Measurements from ENCODE around the gene WAS. TPM values are rescaled to one million over a fixed set of nuclear protein-coding genes. Genes with fewer than 3 reads are reported as not detected.
"Not testable (repeated sequence)": the region's sequence is repeated elsewhere in the genome, so short reads cannot be mapped to it uniquely, and the experiment has no call there.

The WAS gene
- 3.2 TPM for total RNA-seq

- DNase-seq (ENCODE audit: low spot score) (no peak), ATAC-seq (peak; percentile 24)
These were observed at the start of gene WAS for GRCh38 chrX:48683411-48683982. Gene WAS, plus strand, starts transcription at chrX:48683799. Its CDS starts 55 bp downstream, at chrX:48683854.

DNA sequence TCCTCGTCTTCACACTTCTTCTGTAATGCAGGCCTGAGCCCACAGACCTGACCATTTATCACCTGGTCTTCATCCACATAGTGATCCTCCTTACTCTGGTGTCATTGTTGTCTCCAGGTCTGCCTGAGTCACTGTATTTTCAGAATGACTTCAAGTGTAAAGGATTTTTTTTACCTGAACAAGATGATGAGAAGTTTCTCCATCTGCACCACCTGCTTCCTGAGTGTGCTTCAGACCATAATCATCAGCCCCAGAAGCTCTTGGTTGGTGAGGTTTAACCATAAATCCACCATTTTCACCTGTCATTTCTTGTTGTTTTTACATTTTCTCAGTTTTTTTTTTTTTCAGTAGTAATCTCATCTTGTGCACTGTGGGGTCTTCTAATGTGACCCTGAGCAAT lies 47.3 kb upstream of the WAS start:
- DNase-seq (ENCODE audit: low spot score) (no peak), ATAC-seq (no peak)

GRCh38 chrX:48636776-48637175 lies 46.8 kb upstream of the WAS start:
- no peak for ATAC-seq
- no peak for DNase-seq (ENCODE audit: low spot score)

DNA sequence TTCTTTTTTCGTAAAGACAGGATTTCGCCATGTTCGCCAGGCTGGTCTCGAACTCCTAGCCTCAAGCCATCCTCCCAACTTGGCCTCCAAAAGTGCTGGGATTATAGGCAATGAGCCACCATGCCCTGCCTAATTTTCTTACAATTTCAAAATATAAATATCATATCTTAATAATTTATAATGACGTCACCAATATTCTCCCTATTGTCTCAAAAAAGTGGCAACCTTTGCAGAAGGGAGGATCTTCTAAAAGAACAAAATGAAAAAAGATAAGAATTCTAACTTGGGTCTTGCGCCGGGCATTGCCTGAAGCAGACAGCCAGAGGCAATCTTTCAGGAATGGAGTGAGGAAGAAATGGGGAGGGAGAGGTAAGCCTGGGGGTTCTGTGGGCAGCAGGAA lies 37.9 kb upstream of the WAS start:
- DNase-seq (ENCODE audit: low spot score) (no peak), ATAC-seq (no peak)

DNA sequence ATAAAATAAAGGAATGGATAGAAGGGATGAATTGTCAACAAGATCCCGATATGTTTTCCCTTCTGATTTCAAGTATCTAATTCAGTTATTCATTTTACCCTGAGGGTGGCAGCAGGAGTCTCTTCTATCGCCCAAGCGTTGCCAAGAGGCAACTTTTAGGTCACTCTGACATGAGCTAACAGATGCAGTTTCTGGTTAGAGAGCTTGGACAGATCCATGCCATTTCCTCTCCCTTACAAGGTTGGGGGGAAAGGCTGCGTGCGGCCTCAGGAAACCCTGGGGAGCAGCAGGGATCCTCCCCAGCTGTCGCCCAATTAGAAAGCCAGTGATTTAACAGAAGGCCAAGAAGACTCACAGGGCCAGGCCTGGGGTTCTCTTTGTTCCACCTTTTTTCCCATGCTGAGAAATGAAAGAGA lies 35.3 kb upstream of the WAS start:
- DNase-seq (ENCODE audit: low spot score), result peak; percentile 46
- ATAC-seq, result peak; percentile 93

- no peak for DNase-seq (ENCODE audit: low spot score)
- ATAC-seq, result no peak
These were observed 34.5 kb upstream of the WAS start for GRCh38 chrX:48649102-48649501.

DNA sequence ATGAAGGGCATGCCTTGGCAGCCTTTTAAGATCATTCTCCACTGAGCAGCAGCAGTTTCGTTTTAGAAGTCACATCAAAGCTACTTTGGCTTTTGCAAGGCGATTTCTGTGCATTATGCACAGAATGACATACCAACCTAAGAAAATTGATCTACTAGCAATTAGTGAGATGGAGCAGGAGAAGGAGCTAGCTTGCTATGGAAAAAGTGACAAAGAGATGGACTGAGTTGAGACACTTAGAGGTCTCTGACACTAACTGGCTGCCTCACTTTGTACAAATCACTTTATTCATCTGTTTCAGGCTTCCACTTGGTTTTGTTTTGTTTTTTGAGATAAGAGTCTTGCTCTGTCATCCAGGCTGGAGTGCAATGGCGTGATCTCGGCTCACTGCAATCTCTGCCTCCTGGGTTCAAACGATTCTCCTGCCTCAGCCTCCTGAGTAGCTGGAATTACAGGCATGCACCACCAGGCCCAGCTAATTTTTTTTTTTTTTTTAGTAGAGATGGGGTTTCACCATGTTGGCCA lies 31.5 kb upstream of the WAS start:
- ATAC-seq; DNase-seq (ENCODE audit: low spot score): not testable (repeated sequence)

GRCh38 chrX:48654746-48655145 lies 28.9 kb upstream of the WAS start:
- DNase-seq (ENCODE audit: low spot score); ATAC-seq: not testable (repeated sequence)

DNA sequence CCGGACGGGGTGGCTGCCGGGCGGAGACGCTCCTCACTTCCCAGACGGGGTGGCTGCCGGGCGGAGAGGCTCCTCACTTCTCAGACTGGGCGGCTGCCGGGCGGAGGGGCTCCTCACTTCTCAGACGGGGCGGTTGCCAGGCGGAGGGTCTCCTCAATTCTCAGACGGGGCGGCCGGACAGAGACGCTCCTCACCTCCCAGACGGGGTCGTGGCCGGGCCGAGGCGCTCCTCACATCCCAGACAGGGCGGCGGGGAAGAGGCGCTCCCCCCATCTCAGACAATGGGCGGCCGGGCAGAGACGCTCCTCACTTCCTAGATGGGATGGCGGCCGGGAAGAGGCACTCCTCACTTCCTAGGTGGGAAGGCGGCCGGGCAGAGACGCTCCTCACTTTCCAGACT lies 23.9 kb upstream of the WAS start:
- DNase-seq (ENCODE audit: low spot score); ATAC-seq: not testable (repeated sequence)

GRCh38 chrX:48663241-48663640 lies 20.4 kb upstream of the WAS start:
- DNase-seq (ENCODE audit: low spot score) (no peak), ATAC-seq (no peak)

GRCh38 chrX:48664156-48664555 lies 19.4 kb upstream of the WAS start:
- no peak for ATAC-seq
- DNase-seq (ENCODE audit: low spot score), result no peak

- DNase-seq (ENCODE audit: low spot score) (no peak), ATAC-seq (no peak)
These were observed 17.6 kb upstream of the WAS start for GRCh38 chrX:48665991-48666390.

- ATAC-seq (no peak), DNase-seq (ENCODE audit: low spot score) (no peak)
These were observed 16.9 kb upstream of the WAS start for GRCh38 chrX:48666649-48667048.

DNA sequence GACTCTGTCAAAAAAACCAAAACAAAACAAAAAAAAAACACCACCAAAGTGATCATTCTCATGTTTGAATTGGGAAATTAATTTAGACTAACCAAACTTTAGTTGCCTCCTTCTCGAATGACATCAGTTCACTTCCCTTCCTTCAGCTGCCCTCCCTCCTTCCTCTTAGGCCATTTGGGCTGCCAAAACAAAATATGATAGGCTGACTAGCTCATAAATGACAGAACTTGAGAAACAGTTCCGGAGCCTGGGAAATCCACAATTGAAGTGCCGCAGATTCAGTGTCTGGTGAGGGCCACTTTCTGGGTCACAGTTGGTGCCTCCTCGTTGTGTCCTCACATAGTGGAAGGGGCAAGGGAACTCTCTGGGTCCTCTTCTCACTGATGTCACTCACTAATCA lies 16.1 kb upstream of the WAS start:
- ATAC-seq, result no peak
- DNase-seq (ENCODE audit: low spot score), result no peak

DNA sequence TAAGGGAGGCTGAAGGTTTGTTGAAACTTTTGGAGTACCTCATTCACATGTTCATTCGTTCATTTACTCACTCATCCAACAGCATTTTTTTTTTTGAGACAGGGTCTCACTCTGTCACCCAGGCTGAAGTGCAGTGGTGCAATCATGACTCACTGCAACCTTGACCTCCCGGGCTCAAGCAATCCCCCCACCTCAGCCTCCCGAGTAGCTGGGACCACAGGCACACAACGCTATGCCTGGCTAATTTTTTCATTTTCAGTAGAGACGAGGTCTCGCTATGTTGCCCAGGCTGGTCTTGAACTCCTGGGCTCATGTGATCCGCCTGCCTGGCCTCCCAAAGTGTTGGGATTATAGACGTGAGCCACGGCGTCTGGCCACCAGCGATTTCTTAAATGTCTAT lies 15.4 kb upstream of the WAS start:
- DNase-seq (ENCODE audit: low spot score), result not testable (repeated sequence)

DNA sequence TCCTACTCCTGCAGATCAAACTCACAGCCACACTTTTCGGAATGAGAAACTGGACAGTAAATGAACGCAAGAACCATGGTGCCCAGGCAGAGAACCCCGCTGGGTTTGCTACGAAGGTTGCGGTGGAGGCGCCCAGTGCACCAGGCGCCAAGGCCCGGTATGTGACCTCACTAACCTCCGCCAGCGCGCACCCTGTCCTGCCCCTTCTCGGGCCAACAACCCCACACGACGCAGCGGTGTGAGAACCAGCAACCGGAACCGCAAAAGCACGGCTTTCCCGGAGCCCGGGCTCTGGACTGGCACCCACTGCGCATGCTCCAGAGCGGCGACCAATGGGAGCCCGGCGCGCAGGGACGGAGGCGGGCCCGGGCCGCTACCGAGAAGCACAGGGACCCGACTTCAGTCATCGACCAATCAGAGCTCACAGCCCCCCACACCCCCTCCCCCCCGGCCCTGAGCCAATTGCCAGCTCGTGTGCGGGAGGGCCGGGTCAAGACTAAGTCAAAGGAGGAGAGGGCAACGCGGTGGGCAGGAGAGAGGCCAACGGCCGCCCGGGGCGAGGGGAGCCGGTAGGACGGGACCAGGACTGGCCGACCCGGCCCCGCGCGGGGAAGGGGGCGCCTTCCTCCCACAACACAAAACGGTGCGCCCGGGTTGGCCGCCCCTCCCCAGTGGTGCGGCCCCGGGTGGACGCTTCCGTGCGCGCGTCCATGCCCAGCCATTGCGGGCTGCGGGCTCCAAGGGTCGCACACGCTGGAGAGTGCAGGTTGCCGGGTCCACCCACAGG lies 7.3 kb upstream of the WAS start:
- ATAC-seq (peak; percentile 85), DNase-seq (ENCODE audit: low spot score) (peak; percentile 93)

More for the DNA sequence above, 15.4 kb upstream of the WAS start:
- ATAC-seq, result not testable (repeated sequence)

DNA sequence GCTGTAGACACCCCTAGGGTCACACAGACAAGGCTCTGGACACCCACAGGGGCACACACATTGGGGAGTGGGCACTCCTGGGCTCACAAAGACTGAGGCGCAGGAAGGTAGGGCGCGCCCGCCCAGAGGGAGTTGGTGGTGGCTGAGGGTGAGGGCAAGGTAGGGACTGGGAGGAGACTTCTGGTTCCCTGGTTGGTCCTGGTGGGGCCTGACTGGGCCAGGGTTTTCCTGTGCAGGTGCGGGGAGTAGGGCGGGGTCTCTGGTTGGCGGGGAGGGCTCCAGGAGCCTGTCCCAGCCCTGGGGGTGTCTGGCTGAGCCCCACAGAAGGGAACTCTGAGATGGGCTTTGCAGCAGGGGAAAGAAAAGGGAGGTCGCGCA lies 6.7 kb upstream of the WAS start:
- DNase-seq (ENCODE audit: low spot score) (no peak), ATAC-seq (peak; percentile 15)

GRCh38 chrX:48677516-48677915 lies 6.1 kb upstream of the WAS start:
- ATAC-seq (peak; percentile 78), DNase-seq (ENCODE audit: low spot score) (peak; percentile 85)

- not testable (repeated sequence) for DNase-seq (ENCODE audit: low spot score); ATAC-seq
These were observed 3.1 kb upstream of the WAS start for GRCh38 chrX:48680467-48680866.

DNA sequence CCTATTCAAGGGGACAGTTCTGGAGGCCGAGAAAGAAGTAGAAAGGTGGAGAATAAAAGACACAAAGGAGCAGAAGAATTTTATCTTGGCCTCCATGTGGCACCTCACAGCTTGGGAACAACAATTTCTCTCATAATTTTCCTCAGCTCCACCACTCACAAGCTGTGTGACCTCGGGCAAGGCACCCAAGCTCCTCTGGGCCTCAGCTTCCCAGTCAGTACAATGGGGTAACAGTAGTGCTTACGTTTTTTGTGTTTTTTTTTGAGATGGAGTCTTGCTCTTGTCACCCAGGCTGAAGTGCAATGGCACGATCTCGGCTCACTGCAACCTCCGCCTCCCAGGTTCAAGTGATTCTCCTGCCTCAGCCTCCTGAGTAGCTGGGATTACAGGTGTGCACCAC lies 2.7 kb upstream of the WAS start:
- DNase-seq (ENCODE audit: low spot score), result not testable (repeated sequence)

DNA sequence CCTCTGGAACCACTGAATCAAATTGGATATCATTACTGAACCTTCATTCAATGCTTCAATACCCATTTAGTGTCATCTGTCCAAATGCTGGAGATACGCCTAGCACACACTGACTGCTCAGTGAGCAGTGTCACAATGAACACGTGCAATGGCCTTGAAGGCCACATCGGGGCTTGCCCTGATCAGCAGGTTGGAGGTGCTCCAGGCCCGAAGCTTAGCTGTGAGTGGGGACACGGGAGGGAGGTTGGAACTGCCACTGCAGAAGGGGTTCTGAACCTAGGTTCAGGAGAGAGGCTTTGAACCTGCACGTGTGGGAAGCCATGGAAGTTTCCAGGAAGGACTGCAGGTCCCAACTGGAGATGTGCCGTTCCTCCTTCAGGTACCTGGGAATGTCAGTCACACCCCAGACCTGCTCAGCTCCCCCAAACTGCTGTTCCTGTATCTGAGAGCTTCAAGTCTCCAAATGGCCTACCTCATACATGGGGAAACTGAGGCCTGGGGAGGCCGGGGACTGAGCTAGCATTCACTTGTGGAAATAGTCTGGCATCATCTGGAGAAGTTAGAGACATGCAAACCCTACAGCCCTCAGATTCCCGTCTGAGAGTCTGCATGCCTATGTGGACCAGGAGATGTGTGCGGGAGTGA lies 1.9 kb upstream of the WAS start:
- peak; percentile 8 for ATAC-seq
- no peak for DNase-seq (ENCODE audit: low spot score)

More for the DNA sequence above, 2.7 kb upstream of the WAS start:
- ATAC-seq, result not testable (repeated sequence)

- peak; percentile 31 for ATAC-seq
- not testable (repeated sequence) for DNase-seq (ENCODE audit: low spot score)
These were observed 804 bp upstream of the WAS start for GRCh38 chrX:48682795-48683194.

All from left lobe of liver (tissue), 2 donors.